GM23338 (cell line): ENCODE data around the gene PML. TPM values are rescaled to one million over a fixed set of nuclear protein-coding genes. Genes with fewer than 3 reads are reported as not detected.

Experiments
- ATAC-seq: fragments of 200-7000 bp; cut with Tn5 transposase; 3 replicates; pipeline ENCODE4 v1.9.1; 2020
- DNase-seq: peaks from one replicate; pipeline ENCODE4 v3.0.0-alpha.2; 2015; ENCODE audit warnings: low spot score
- H2AFZ ChIP-seq: fragments of 200-600 bp; sonication (generic); 2 replicates; pipeline ENCODE4 v1.8.0; 2016; ENCODE audit warnings: antibody characterized with exemption, mild to moderate bottlenecking, moderate library complexity
- H3F3A ChIP-seq: fragments of 200-600 bp; sonication (generic); replicated peaks from 2 replicates; pipeline ENCODE4 v1.8.0; 2017; ENCODE audit warnings: antibody characterized with exemption, mixed run types, low read depth
- H3K27ac ChIP-seq: fragments of 200-600 bp; sonication (generic); 2 replicates; pipeline ENCODE4 v1.6.1; 2016; ENCODE audit warnings: low read depth
- H3K27me3 ChIP-seq: fragments of 200-600 bp; sonication (generic); 2 replicates; pipeline ENCODE4 v1.8.0; 2016; ENCODE audit warnings: mild to moderate bottlenecking, mixed run types, moderate library complexity; ENCODE audit not compliant: insufficient read depth
- H3K36me3 ChIP-seq: fragments of 200-600 bp; sonication (generic); 2 replicates; pipeline ENCODE4 v1.8.0; 2016; ENCODE audit warnings: mild to moderate bottlenecking; ENCODE audit not compliant: insufficient read depth
- H3K4me1 ChIP-seq: fragments of 200-600 bp; sonication (generic); 2 replicates; pipeline ENCODE4 v1.8.0; 2016; ENCODE audit warnings: mild to moderate bottlenecking, moderate library complexity; ENCODE audit not compliant: insufficient read depth
- H3K4me2 ChIP-seq: fragments of 200-600 bp; sonication (generic); 2 replicates; pipeline ENCODE4 v1.7.1; 2017; ENCODE audit warnings: mixed run types
- H3K4me3 ChIP-seq: fragments of 200-600 bp; sonication (generic); 2 replicates; pipeline ENCODE4 v1.6.1; 2016; ENCODE audit warnings: mixed run types
- H3K79me2 ChIP-seq: fragments of 200-600 bp; sonication (generic); replicated peaks from 2 replicates; pipeline ENCODE4 v1.8.0; 2017; ENCODE audit warnings: mild to moderate bottlenecking; ENCODE audit not compliant: insufficient read depth
- H3K9me2 ChIP-seq: fragments of 200-600 bp; sonication (generic); 2 replicates; pipeline ENCODE4 v1.8.0; 2017; ENCODE audit not compliant: insufficient read depth
- H4K20me1 ChIP-seq: fragments of 200-600 bp; sonication (generic); replicated peaks from 2 replicates; pipeline ENCODE4 v1.8.0; 2017; ENCODE audit warnings: mild to moderate bottlenecking; ENCODE audit not compliant: insufficient read depth
- H3K27ac Mint-ChIP-seq: 2 replicates; pipeline ENCODE4 v1.8.0; 2020; ENCODE audit warnings: inconsistent platforms, mild to moderate bottlenecking, moderate library complexity, mixed read lengths
- H3K27me3 Mint-ChIP-seq: 3 replicates; pipeline ENCODE4 v1.8.0; 2022; ENCODE audit warnings: low read depth, mild to moderate bottlenecking, moderate library complexity, mixed read lengths, inconsistent platforms; ENCODE audit not compliant: insufficient read depth, poor library complexity
- H3K36me3 Mint-ChIP-seq: 3 replicates; pipeline ENCODE4 v1.8.0; 2021; ENCODE audit warnings: low read depth, mild to moderate bottlenecking, inconsistent platforms, moderate library complexity, mixed read lengths
- H3K4me1 Mint-ChIP-seq: 3 replicates; pipeline ENCODE4 v1.8.0; 2020; ENCODE audit warnings: mild to moderate bottlenecking, inconsistent platforms, mixed read lengths
- H3K4me3 Mint-ChIP-seq: 3 replicates; pipeline ENCODE4 v1.8.0; 2021; ENCODE audit warnings: moderate library complexity, mild to moderate bottlenecking, inconsistent platforms, mixed read lengths
- H3K9me3 Mint-ChIP-seq: 3 replicates; pipeline ENCODE4 v1.8.0; 2020; ENCODE audit warnings: moderate library complexity, mild to moderate bottlenecking, inconsistent platforms, mixed read lengths
- CREB1 ChIP-seq: fragments of 250-450 bp; sonication (Bioruptor Pico); IDR thresholded peaks from 2 replicates; pipeline ENCODE4 v1.5.0; 2020; ENCODE audit warnings: low read depth, mild to moderate bottlenecking, moderate library complexity
- ETS1 ChIP-seq: IDR thresholded peaks from 2 replicates; pipeline ENCODE4 v1.6.1; 2016; ENCODE audit warnings: antibody characterized with exemption
- EZH2 ChIP-seq: fragments of 200-600 bp; sonication (generic); IDR thresholded peaks from one replicate; pipeline ENCODE4 v1.8.0; 2017; ENCODE audit warnings: antibody characterized with exemption, mild to moderate bottlenecking, low read depth; ENCODE audit not compliant: unreplicated experiment
- EZH2phosphoT487 ChIP-seq: fragments of 200-600 bp; sonication (generic); IDR thresholded peaks from one replicate; pipeline ENCODE4 v1.8.1; 2018; ENCODE audit warnings: antibody characterized with exemption; ENCODE audit not compliant: unreplicated experiment
- JUNB ChIP-seq: IDR thresholded peaks from one replicate; pipeline ENCODE4 v1.6.1; 2016; ENCODE audit warnings: antibody characterized with exemption; ENCODE audit not compliant: unreplicated experiment
- NANOG ChIP-seq: IDR thresholded peaks from 2 replicates; pipeline ENCODE4 v1.6.1; 2016; ENCODE audit warnings: antibody characterized with exemption, borderline replicate concordance
- POLR2AphosphoS5 ChIP-seq: IDR thresholded peaks from 2 replicates; pipeline ENCODE4 v1.6.1; 2016; ENCODE audit warnings: antibody characterized with exemption, low read depth
- REST ChIP-seq: IDR thresholded peaks from one replicate; pipeline ENCODE4 v1.6.1; 2018; ENCODE audit warnings: antibody characterized with exemption; ENCODE audit not compliant: unreplicated experiment
- STAT1 ChIP-seq: IDR thresholded peaks from one replicate; pipeline ENCODE4 v1.6.1; 2016; ENCODE audit warnings: antibody characterized with exemption; ENCODE audit not compliant: unreplicated experiment
- ZNF331 ChIP-seq: fragments of 250-450 bp; sonication (Bioruptor Pico); IDR thresholded peaks from 2 replicates; pipeline ENCODE4 v1.5.0; 2020; ENCODE audit warnings: low read depth, mild to moderate bottlenecking, moderate library complexity
- ZNF462 ChIP-seq: fragments of 250-450 bp; sonication (Bioruptor Pico); IDR thresholded peaks from 2 replicates; pipeline ENCODE4 v1.5.0; 2020; ENCODE audit warnings: mild to moderate bottlenecking, moderate library complexity
- polyA plus RNA-seq: library from polyadenylated mRNA; unstranded; fragments of >200 nt; fragmentation: Nextera tagmentation; extraction: Ambion mirVana; gene quantifications from 2 replicates; pipeline ENCODE4 v1.2.1, GENCODE V29; 2016
- total RNA-seq: library from RNA; depleted of rRNA; stranded (reverse); fragments of >200 nt; shearing (Covaris generic); gene quantifications from 2 replicates; pipeline ENCODE4 v1.2.3, GENCODE V29; 2014

The PML gene
- total and polyA plus RNA-seq, 2 experiments from 2014 or later: 19.0 to 73.1 TPM

- no peaks in the 10 kb centered on the region for H3K9me2 ChIP-seq
- Mint-ChIP-seq H3K9me3 (no peaks in the 10 kb centered on the region), H3K27me3 (peaks cover 3% of the 10 kb centered on the region), H3K36me3 (no peaks in the 10 kb centered on the region), H3K27ac (no peak overlapping the region), H3K4me1 (peaks cover 3% of the 10 kb centered on the region; the same call in 1 of the 3 replicates), H3K4me3 (no peak overlapping the region)
- H3K27me3 ChIP-seq: no peaks in the 10 kb centered on the region
- no peak overlapping the region for H3K27ac ChIP-seq
- no peaks in the 10 kb centered on the region for H3F3A ChIP-seq
- H3K36me3 ChIP-seq: no peaks in the 10 kb centered on the region
- no peak overlapping the region for H2AFZ ChIP-seq
- peaks cover 7% of the 10 kb centered on the region for H3K79me2 ChIP-seq
- H3K4me2 ChIP-seq: no peak overlapping the region
- TF ChIP-seq CREB1 (CRISPR knock-in tag): no peak
- TF ChIP-seq EZH2phosphoT487: no peak
- no peak for TF ChIP-seq ETS1
- TF ChIP-seq EZH2: no peak
- no peak for TF ChIP-seq NANOG
- no peak for TF ChIP-seq JUNB
- TF ChIP-seq ZNF331 (CRISPR knock-in tag): no peak
- no peak for TF ChIP-seq STAT1
- TF ChIP-seq POLR2AphosphoS5: no peak
- no peaks in the 10 kb centered on the region for H3K4me1 ChIP-seq
- no peak overlapping the region for H3K4me3 ChIP-seq
- no peak for ATAC-seq
- no peak for DNase-seq
- peaks cover 10% of the 10 kb centered on the region; the same call in 1 of the 2 replicates for H4K20me1 ChIP-seq
Observed at GRCh38 chr15:74013374-74013894, 18.9 kb downstream of the PML start.

GRCh38 chr15:74019734-74020133 lies 25.2 kb downstream of the PML start:
- Histone ChIP-seq H3K27me3 (no peaks in the 10 kb centered on the region), H3K4me3 (no peak overlapping the region), H3K36me3 (no peaks in the 10 kb centered on the region; the same call in 1 of the 2 replicates), H3F3A (no peaks in the 10 kb centered on the region), H3K4me2 (no peak overlapping the region), H3K27ac (no peak overlapping the region), H3K9me2 (no peaks in the 10 kb centered on the region), H3K79me2 (no peaks in the 10 kb centered on the region; the same call in 1 of the 2 replicates), H4K20me1 (0 out of 2 replicates have a peak, but pooled peaks cover 9% of the 10 kb centered on the region), H3K4me1 (no peaks in the 10 kb centered on the region), H2AFZ (no peak overlapping the region)
- Mint-ChIP-seq H3K27me3 (peaks cover 4% of the 10 kb centered on the region), H3K4me1 (no peaks in the 10 kb centered on the region; the same call in 2 of the 3 replicates), H3K27ac (no peak overlapping the region), H3K4me3 (no peak overlapping the region), H3K36me3 (peaks cover 16% of the 10 kb centered on the region), H3K9me3 (no peaks in the 10 kb centered on the region)
- DNase-seq (no peak), ATAC-seq (no peak)
- TF ChIP-seq POLR2AphosphoS5 (no peak), ZNF462 (CRISPR knock-in tag) (no peak), JUNB (no peak), ZNF331 (CRISPR knock-in tag) (no peak), REST (no peak)
